Astrocyte (in vitro differentiated cells and primary cell): Measurements from ENCODE around the gene ARVCF.
A peak's percentile ranks its signal among the peaks of the same experiment; 100 is the strongest.

Source experiments
- CTCF ChIP-seq: IDR thresholded peaks from 2 replicates; pipeline ENCODE4 v1.5.1; 2011; ENCODE audit warnings: low read depth, mild to moderate bottlenecking, inconsistent platforms, low read length, moderate library complexity; ENCODE audit not compliant: insufficient read depth
- EZH2 ChIP-seq: IDR thresholded peaks from 2 replicates; pipeline ENCODE4 v1.6.1; 2012; ENCODE audit warnings: mild to moderate bottlenecking, low read length, inconsistent platforms; ENCODE audit not compliant: insufficient read depth

- TF ChIP-seq CTCF (peak; percentile 18), EZH2 (no peak)
These were observed 73.3 kb downstream of the ARVCF start for GRCh38 chr22:19943082-19944026.
